Measurements from ENCODE around the gene QSOX2.

DNA sequence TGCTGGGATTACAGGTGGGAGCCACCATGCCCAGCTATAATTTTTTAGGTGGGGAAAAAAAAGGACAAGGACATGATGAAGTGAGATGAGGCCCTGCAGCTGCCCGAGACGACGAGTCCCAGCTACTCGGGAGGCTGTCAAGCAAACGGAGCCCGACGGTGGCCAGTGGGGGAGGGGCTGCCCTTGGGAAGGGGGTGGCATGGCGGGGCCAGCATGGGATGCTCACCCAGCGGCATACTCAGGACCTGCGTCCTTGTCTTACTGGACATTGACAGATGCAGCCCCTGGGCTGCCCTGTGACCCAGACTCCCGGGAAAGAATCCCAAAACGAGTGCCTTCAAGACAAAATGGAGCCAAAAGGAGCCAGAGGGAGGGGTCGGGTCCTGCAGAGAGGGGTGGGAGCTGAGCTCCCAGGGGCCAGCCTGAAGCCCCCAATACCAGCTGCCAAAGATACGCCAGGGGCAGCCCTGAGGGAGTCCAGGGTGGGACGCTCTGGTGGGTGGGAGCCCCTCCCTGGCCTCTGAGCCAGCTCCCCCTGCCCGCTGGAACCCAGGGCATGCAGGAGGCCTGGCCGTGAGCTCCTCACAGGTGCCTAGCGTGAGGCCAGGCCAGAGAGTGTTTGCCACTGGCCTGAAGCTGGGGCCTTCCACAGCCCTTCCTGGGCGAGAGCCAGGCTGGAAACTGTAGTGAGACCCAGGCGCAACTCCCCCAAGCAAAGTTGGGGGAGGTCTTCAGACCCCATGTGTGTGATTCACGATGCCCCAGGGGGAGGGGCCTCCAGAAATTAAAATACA is 42.5 kb upstream of the QSOX2 start:
- TF ChIP-seq, protein P1, sequence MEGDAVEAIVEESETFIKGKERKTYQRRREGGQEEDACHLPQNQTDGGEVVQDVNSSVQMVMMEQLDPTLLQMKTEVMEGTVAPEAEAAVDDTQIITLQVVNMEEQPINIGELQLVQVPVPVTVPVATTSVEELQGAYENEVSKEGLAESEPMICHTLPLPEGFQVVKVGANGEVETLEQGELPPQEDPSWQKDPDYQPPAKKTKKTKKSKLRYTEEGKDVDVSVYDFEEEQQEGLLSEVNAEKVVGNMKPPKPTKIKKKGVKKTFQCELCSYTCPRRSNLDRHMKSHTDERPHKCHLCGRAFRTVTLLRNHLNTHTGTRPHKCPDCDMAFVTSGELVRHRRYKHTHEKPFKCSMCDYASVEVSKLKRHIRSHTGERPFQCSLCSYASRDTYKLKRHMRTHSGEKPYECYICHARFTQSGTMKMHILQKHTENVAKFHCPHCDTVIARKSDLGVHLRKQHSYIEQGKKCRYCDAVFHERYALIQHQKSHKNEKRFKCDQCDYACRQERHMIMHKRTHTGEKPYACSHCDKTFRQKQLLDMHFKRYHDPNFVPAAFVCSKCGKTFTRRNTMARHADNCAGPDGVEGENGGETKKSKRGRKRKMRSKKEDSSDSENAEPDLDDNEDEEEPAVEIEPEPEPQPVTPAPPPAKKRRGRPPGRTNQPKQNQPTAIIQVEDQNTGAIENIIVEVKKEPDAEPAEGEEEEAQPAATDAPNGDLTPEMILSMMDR (conservative IDR thresholded peaks at IDR 0.05) = no peak
- no peak for TF ChIP-seq EZH2 (IDR thresholded peaks at IDR 0.05; ENCODE audit: low read depth)
